ENCODE results near the gene HSPA1L.
"Not testable (repeated sequence)": the region's sequence is repeated elsewhere in the genome, so short reads cannot be mapped to it uniquely, and the experiment has no call there.

HSPA1L gene

GRCh38 chr6:31815025-31815838 lies at the start of gene HSPA1L, which contains the start of gene HSPA1A:
HSPA1L (minus strand) TSS chr6:31815283; CDS start chr6:31811972, 3,311 bp downstream.
HSPA1A (plus strand) TSS chr6:31815543; CDS start chr6:31815757, 214 bp downstream.
- DNase-seq (ENCODE audit: low read depth, low spot score) = peak; percentile 98

- no peak for DNase-seq (ENCODE audit: low read depth, low spot score)
Measured at GRCh38 chr6:31864818-31865204, 49.7 kb upstream of the HSPA1L start.

GRCh38 chr6:31864123-31864562 lies 49.1 kb upstream of the HSPA1L start:
- DNase-seq (ENCODE audit: low read depth, low spot score) = not testable (repeated sequence)

- DNase-seq (ENCODE audit: low read depth, low spot score) = peak; percentile 100
Measured at GRCh38 chr6:31862344-31863235, 47.5 kb upstream of the HSPA1L start, which contains the start of gene NEU1. NEU1 (minus strand) TSS chr6:31862821; CDS start chr6:31862776, 45 bp downstream.

GRCh38 chr6:31861919-31862343 lies 46.8 kb upstream of the HSPA1L start:
- no peak for DNase-seq (ENCODE audit: low read depth, low spot score)

- no peak for DNase-seq (ENCODE audit: low read depth, low spot score)
Measured at GRCh38 chr6:31861150-31861549, 46.1 kb upstream of the HSPA1L start.

- no peak for DNase-seq (ENCODE audit: low read depth, low spot score)
Measured at GRCh38 chr6:31860349-31860748, 45.3 kb upstream of the HSPA1L start.

GRCh38 chr6:31859923-31860322 lies 44.8 kb upstream of the HSPA1L start:
- no peak for DNase-seq (ENCODE audit: low read depth, low spot score)

GRCh38 chr6:31858707-31859106 lies 43.6 kb upstream of the HSPA1L start:
- DNase-seq (ENCODE audit: low read depth, low spot score) = no peak

- DNase-seq (ENCODE audit: low read depth, low spot score) = not testable (repeated sequence)
Measured at GRCh38 chr6:31857774-31858173, 42.7 kb upstream of the HSPA1L start.

- not testable (repeated sequence) for DNase-seq (ENCODE audit: low read depth, low spot score)
Measured at GRCh38 chr6:31851980-31852718, 37.1 kb upstream of the HSPA1L start.

GRCh38 chr6:31851485-31851832 lies 36.4 kb upstream of the HSPA1L start:
- DNase-seq (ENCODE audit: low read depth, low spot score) = peak; percentile 47

- no peak for DNase-seq (ENCODE audit: low read depth, low spot score)
Measured at GRCh38 chr6:31850765-31851484, 35.8 kb upstream of the HSPA1L start.

GRCh38 chr6:31847276-31847978 lies 32.3 kb upstream of the HSPA1L start:
- DNase-seq (ENCODE audit: low read depth, low spot score) = no peak

- DNase-seq (ENCODE audit: low read depth, low spot score) = no peak
Measured at GRCh38 chr6:31844507-31844906, 29.4 kb upstream of the HSPA1L start.

GRCh38 chr6:31842053-31842452 lies 27.0 kb upstream of the HSPA1L start:
- no peak for DNase-seq (ENCODE audit: low read depth, low spot score)

GRCh38 chr6:31839779-31840126 lies 24.7 kb upstream of the HSPA1L start:
- not testable (repeated sequence) for DNase-seq (ENCODE audit: low read depth, low spot score)

GRCh38 chr6:31838968-31839367 lies 23.9 kb upstream of the HSPA1L start:
- DNase-seq (ENCODE audit: low read depth, low spot score) = no peak

- not testable (repeated sequence) for DNase-seq (ENCODE audit: low read depth, low spot score)
Measured at GRCh38 chr6:31838114-31838553, 23.1 kb upstream of the HSPA1L start.
